Subcutaneous adipose tissue (tissue), 4 donors: ENCODE results near the gene UTP14C. TPM values are rescaled to one million over a fixed set of nuclear protein-coding genes. Genes with fewer than 3 reads are reported as not detected.

Experiments
- total RNA-seq, 4 donors: library from RNA; depleted of rRNA; stranded (reverse); fragments of >200 nt; gene quantifications; one replicate each; pipeline ENCODE4 v1.1.0, GENCODE V29; 2016
- TF ChIP-seq, protein P1 (sequence below): fragments of 450-650 bp; IDR thresholded peaks from one replicate; pipeline ENCODE4 v1.5.1; 2016; ENCODE audit warnings: low read depth, mild to moderate bottlenecking, control low read depth, antibody characterized with exemption, moderate library complexity

The UTP14C gene, protein sequence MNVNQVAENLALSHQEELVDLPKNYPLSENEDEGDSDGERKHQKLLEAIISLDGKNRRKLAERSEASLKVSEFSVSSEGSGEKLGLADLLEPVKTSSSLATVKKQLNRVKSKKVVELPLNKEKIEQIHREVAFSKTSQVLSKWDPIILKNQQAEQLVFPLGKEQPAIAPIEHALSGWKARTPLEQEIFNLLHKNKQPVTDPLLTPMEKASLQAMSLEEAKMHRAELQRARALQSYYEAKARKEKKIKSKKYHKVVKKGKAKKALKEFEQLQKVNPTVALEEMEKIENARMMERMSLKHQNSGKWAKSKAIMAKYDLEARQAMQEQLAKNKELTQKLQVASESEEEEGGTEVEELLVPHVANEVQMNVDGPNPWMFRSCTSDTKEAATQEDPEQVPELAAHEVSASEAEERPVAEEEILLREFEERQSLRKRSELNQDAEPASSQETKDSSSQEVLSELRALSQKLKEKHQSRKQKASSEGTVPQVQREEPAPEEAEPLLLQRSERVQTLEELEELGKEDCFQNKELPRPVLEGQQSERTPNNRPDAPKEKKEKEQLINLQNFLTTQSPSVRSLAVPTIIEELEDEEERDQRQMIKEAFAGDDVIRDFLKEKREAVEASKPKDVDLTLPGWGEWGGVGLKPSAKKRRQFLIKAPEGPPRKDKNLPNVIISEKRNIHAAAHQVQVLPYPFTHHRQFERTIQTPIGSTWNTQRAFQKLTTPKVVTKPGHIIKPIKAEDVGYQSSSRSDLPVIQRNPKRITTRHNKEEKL
- 10 to 100 TPM; 12.9 to 22.0 (median 19.3) TPM for total RNA-seq

DNA sequence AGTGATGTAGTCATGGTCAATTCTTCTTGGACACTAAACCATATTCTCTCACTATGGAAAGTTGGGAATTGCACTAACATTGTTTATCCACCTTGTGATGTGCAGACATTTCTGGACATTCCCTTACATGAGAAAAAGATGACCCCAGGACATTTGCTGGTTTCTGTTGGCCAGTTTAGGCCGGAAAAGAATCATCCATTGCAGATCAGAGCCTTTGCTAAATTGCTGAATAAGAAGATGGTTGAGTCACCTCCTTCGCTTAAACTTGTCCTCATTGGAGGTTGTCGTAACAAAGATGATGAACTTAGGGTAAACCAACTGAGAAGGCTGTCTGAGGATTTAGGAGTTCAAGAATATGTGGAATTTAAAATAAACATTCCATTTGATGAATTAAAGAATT, at the start of gene UTP14C:
Gene UTP14C, plus strand, starts transcription at position 211 of the 400 bp plus-strand sequence. CDS start 4,114 bp downstream, outside the sequence.
- TF ChIP-seq, protein P1, sequence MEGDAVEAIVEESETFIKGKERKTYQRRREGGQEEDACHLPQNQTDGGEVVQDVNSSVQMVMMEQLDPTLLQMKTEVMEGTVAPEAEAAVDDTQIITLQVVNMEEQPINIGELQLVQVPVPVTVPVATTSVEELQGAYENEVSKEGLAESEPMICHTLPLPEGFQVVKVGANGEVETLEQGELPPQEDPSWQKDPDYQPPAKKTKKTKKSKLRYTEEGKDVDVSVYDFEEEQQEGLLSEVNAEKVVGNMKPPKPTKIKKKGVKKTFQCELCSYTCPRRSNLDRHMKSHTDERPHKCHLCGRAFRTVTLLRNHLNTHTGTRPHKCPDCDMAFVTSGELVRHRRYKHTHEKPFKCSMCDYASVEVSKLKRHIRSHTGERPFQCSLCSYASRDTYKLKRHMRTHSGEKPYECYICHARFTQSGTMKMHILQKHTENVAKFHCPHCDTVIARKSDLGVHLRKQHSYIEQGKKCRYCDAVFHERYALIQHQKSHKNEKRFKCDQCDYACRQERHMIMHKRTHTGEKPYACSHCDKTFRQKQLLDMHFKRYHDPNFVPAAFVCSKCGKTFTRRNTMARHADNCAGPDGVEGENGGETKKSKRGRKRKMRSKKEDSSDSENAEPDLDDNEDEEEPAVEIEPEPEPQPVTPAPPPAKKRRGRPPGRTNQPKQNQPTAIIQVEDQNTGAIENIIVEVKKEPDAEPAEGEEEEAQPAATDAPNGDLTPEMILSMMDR = no peak

DNA sequence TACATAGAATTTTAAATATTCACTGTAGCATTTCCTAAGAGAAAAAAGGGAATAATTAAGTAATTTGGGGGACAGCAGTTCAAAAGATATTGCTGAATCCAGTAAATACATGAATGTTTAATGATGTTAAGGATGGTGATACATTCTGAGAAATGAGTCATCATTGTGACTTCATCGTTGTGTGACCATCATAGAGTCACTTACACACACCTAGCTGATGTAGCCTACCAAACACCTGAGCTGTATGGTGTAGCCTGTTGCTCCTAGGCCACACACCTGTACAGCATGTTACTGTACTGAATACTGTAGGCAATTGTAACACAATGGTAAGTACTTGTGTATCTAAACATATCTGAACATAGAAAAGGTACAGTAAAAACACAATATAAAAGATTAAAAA, 48.1 kb upstream of the UTP14C start:
- TF ChIP-seq, protein P1 = no peak

DNA sequence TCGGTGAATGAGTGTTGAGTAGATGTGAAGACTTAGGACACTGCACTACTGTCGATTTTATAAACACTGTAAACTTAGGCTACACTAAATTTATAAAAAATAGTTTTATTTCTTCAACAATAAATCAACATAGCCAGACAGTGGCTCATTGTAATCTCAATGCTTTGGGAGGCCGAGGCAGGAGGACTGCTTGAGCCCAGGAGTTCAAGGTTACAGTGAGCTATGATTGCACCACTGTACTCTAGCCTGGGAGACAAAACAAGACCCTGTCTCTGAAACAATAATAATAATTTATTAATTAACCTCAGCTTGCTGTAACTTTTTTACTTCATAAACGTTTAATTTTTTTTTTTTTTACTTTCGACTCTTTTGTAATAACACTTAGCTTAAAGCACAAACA, 47.6 kb upstream of the UTP14C start:
- TF ChIP-seq, protein P1 = no peak

DNA sequence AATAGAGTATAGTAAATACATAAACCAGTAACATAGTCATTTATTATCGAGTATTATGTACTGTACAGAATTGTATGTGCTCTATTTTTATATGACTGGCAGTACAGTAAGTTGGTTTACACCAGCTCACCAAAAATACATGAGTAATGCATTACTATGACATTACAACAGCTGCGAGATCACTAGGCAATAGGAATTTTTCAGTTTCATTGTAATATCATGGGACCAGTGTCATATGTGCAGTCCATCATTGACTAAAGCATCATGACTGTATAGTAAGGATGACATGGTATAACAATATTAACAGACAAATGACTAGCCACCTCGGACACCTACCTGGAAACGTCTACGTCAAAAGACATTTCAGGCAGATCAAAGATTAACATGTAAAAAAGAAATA, 46.9 kb upstream of the UTP14C start:
- TF ChIP-seq, protein P1 = no peak

DNA sequence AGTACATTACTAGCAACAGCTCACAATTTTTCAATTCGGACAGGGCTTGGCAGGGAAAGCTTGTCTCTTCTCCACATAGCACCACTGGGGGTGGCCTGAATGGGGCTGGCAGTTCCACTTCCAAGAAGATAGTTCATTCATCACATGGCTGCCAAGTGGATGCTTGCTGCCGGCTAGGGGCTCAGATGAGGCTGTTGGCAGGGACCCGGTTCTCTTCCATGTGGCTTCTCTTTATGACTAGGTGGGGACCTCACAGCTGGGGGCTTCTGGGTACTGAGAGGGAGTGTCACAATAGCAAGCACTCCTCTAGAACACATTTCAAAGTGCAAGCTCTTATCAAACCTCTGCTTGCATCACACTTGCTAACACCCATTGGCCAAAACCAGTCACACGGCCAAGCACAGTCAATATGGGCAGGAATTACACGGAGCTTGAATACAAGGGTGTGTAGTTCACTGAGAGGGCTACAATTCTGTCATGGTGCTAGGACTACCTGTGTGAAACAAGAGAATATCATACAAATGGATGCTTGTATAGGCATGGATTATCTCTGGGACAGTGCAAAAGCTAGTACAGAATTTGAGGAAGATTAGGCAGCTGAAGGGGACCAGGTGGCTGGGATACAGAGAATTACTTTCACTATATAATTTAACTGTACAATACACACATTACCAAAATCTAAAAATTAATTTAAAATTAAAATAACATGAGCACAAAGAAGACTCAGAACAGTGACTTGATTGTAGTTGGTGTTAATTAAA, 45.5 kb upstream of the UTP14C start:
- TF ChIP-seq, protein P1 = no peak

DNA sequence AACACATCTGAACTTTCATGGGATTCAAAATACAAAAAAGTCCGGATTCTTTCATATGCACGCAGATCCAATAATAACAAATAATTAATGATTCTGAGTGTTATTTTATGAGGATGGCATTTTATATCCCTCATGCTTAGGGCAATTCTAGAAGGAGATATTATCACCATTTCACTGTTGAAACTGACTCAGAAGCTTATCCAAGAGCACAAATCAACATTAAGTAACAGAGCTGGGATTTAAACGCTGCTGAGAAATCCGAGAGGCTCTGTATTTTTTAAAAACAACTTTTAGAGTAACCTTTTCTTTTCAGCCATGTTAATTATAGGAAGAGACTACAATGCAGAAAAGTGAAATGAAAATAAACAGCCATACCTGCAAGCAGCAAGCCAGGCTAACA, 43.6 kb upstream of the UTP14C start:
- TF ChIP-seq, protein P1 = no peak
